PC-3 (cell line): ENCODE measurements around the gene SSC5D.

ENCODE experiments used
- CTCF ChIP-seq: fragments of 300-600 bp; sonication (generic); conservative IDR thresholded peaks from 2 replicates; pipeline ENCODE4 v1.5.1; 2017; ENCODE audit warnings: antibody characterized with exemption, low read depth, mild to moderate bottlenecking, low read length
- EZH2 ChIP-seq: fragments of 300-600 bp; sonication (generic); IDR thresholded peaks from one replicate; pipeline ENCODE4 v1.6.1; 2017; ENCODE audit warnings: antibody characterized with exemption, mild to moderate bottlenecking, low read length; ENCODE audit not compliant: unreplicated experiment

- TF ChIP-seq CTCF: no peak
- TF ChIP-seq EZH2: no peak
Measured at GRCh38 chr19:55529636-55530234, 41.5 kb downstream of the SSC5D start.
